MM.1S (cell line): ENCODE results near the gene RPL3.

Experiments used
- DNase-seq: peaks from one replicate; pipeline ENCODE4 v3.0.0-alpha.2; 2015
- H2AFZ ChIP-seq: fragments of 300-600 bp; sonication (generic); 2 replicates; pipeline ENCODE4 v1.6.0; 2016; ENCODE audit warnings: antibody characterized with exemption, low read length
- H3F3A ChIP-seq: fragments of 300-600 bp; sonication (generic); 2 replicates; pipeline ENCODE4 v1.6.1; 2016; ENCODE audit warnings: mild to moderate bottlenecking, antibody characterized with exemption, low read length, moderate library complexity, mixed read lengths; ENCODE audit not compliant: insufficient read depth
- H3K27ac ChIP-seq: fragments of 300-600 bp; sonication (generic); 2 replicates; pipeline ENCODE4 v1.5.1; 2016; ENCODE audit warnings: mild to moderate bottlenecking, low read length
- H3K27me3 ChIP-seq: fragments of 300-600 bp; sonication (generic); replicated peaks from 2 replicates; pipeline ENCODE4 v1.6.0; 2016; ENCODE audit warnings: low read length; ENCODE audit not compliant: insufficient read depth
- H3K36me3 ChIP-seq: fragments of 300-600 bp; sonication (generic); replicated peaks from 2 replicates; pipeline ENCODE4 v1.6.1; 2016; ENCODE audit warnings: mild to moderate bottlenecking, low read length, mixed read lengths; ENCODE audit not compliant: insufficient read depth
- H3K4me1 ChIP-seq: fragments of 300-600 bp; sonication (generic); 2 replicates; pipeline ENCODE4 v1.6.1; 2016; ENCODE audit warnings: low read length, mixed read lengths
- H3K4me2 ChIP-seq: fragments of 300-600 bp; sonication (generic); 2 replicates; pipeline ENCODE4 v1.6.0; 2016; ENCODE audit warnings: low read depth, low read length
- H3K4me3 ChIP-seq: fragments of 300-600 bp; sonication (generic); 2 replicates; pipeline ENCODE4 v1.5.1; 2016; ENCODE audit warnings: low read length, mixed read lengths
- H3K79me2 ChIP-seq: fragments of 300-600 bp; sonication (generic); 2 replicates; pipeline ENCODE4 v1.6.1; 2016; ENCODE audit warnings: mixed run types, low read length, mixed read lengths
- H3K9ac ChIP-seq: fragments of 300-600 bp; sonication (generic); 2 replicates; pipeline ENCODE4 v1.6.1; 2016; ENCODE audit warnings: low read length, mixed read lengths
- H3K9me2 ChIP-seq: fragments of 300-600 bp; sonication (generic); replicated peaks from 2 replicates; pipeline ENCODE4 v1.6.1; 2016; ENCODE audit warnings: mild to moderate bottlenecking, low read length, mixed read lengths; ENCODE audit not compliant: insufficient read depth
- H3K9me3 ChIP-seq: fragments of 300-600 bp; sonication (generic); replicated peaks from 2 replicates; pipeline ENCODE4 v1.6.1; 2016; ENCODE audit warnings: mild to moderate bottlenecking, low read length, mixed read lengths; ENCODE audit not compliant: insufficient read depth
- H4K20me1 ChIP-seq: fragments of 300-600 bp; sonication (generic); 2 replicates; pipeline ENCODE4 v1.6.1; 2016; ENCODE audit warnings: mild to moderate bottlenecking, low read length, moderate library complexity, mixed read lengths; ENCODE audit not compliant: insufficient read depth
- EZH2 ChIP-seq: fragments of 300-600 bp; sonication (generic); optimal IDR thresholded peaks from 2 replicates; pipeline ENCODE3; 2017; ENCODE audit warnings: low read depth, mild to moderate bottlenecking, antibody characterized with exemption, low read length, mixed read lengths
- EZH2phosphoT487 ChIP-seq: fragments of 300-600 bp; sonication (generic); IDR thresholded peaks from 2 replicates; pipeline ENCODE4 v1.6.1; 2018; ENCODE audit warnings: antibody characterized with exemption, low read length
- TF ChIP-seq, protein P1 (sequence below): fragments of 300-600 bp; sonication (generic); IDR thresholded peaks from 2 replicates; pipeline ENCODE4 v1.5.1; 2016; ENCODE audit warnings: antibody characterized with exemption, low read length, mixed read lengths

Gene RPL3

DNA sequence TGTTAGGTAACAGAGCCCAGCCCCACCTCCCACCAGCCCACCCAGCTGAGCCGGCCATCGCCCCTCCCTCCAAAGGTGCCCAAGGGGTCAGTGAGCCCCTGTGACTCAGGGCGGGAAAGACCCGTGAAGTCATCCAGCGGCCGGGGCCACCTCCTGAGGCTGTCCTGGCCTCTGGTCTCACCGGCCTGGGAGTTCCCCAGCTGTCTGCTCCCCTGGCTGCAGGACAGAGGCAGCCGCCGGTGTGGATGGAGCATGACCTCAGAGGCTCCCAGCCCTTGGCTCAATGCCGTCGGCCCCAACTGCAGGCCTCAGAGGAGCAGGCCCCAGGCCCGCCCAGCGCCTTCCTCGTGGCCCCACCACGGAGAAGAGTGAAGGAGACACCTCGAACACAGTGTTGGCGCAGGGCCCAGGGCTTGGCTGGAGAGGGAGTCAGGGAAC lies 28.7 kb downstream of the RPL3 start:
- H3K4me3 ChIP-seq, result no peak overlapping the region
- no peak for DNase-seq
- H2AFZ ChIP-seq, result no peak overlapping the region
- 0 out of 2 replicates have a peak, but pooled peaks cover 7% of the 10 kb centered on the region for H3K4me1 ChIP-seq
- H3K27me3 ChIP-seq, result no peaks in the 10 kb centered on the region
- H3K9ac ChIP-seq, result no peak overlapping the region
- H3K27ac ChIP-seq, result no peak overlapping the region
- no peak for TF ChIP-seq EZH2
- TF ChIP-seq EZH2phosphoT487, result no peak
- TF ChIP-seq, protein P1, sequence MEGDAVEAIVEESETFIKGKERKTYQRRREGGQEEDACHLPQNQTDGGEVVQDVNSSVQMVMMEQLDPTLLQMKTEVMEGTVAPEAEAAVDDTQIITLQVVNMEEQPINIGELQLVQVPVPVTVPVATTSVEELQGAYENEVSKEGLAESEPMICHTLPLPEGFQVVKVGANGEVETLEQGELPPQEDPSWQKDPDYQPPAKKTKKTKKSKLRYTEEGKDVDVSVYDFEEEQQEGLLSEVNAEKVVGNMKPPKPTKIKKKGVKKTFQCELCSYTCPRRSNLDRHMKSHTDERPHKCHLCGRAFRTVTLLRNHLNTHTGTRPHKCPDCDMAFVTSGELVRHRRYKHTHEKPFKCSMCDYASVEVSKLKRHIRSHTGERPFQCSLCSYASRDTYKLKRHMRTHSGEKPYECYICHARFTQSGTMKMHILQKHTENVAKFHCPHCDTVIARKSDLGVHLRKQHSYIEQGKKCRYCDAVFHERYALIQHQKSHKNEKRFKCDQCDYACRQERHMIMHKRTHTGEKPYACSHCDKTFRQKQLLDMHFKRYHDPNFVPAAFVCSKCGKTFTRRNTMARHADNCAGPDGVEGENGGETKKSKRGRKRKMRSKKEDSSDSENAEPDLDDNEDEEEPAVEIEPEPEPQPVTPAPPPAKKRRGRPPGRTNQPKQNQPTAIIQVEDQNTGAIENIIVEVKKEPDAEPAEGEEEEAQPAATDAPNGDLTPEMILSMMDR, result no peak
- H3K36me3 ChIP-seq, result no peaks in the 10 kb centered on the region
- H3F3A ChIP-seq, result no peaks in the 10 kb centered on the region
- H3K79me2 ChIP-seq, result no peaks in the 10 kb centered on the region
- no peaks in the 10 kb centered on the region for H4K20me1 ChIP-seq
- no peaks in the 10 kb centered on the region for H3K9me2 ChIP-seq
- no peak overlapping the region for H3K4me2 ChIP-seq
- H3K9me3 ChIP-seq, result no peaks in the 10 kb centered on the region

DNA sequence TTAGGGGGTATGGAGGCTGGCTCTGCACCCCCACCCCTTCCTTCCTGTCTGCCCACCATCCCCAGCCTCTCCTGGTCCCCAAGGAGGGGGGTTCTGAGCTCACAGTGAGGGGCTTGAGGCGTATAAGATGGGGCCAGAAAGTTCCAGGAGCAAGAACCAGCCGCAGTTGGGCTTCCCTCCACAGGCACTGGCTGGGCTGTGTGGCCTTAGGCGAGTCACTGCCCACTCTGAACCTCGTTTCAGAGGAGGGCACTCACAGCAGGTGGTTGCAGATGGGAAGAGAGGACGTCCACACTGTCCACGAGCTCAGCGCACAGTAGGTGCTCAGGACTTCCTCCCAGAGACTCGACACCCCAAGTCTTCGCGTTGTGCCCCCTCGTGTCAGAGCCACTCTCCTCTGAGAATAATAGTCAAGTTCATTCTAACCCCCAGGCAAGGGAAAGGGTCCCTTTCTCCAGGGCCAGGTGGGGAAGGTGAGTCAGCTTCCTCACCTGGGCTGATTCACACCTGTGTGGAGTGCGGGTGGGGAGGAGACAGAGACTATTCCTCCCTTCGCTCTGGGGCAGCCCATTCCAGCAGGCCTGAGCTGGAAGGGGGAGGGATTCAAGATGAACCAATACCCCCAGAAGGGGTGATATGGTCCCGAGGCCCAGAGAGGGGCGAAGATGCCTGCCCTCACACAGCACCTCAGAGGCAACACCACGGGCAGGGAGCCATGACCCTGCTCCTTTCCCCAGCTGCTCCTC lies 29.3 kb downstream of the RPL3 start:
- H3K9me2 ChIP-seq, result no peaks in the 10 kb centered on the region
- H3F3A ChIP-seq, result no peaks in the 10 kb centered on the region
- no peak overlapping the region for H3K9ac ChIP-seq
- no peak overlapping the region for H3K4me2 ChIP-seq
- H4K20me1 ChIP-seq, result no peaks in the 10 kb centered on the region
- no peaks in the 10 kb centered on the region for H3K27me3 ChIP-seq
- H3K4me1 ChIP-seq, result 0 out of 2 replicates have a peak, but pooled peaks cover 7% of the 10 kb centered on the region
- H3K27ac ChIP-seq, result no peak overlapping the region
- H3K79me2 ChIP-seq, result no peaks in the 10 kb centered on the region
- no peak for TF ChIP-seq EZH2
- no peak for TF ChIP-seq EZH2phosphoT487
- TF ChIP-seq, protein P1, result no peak
- no peak for DNase-seq
- H3K36me3 ChIP-seq, result no peaks in the 10 kb centered on the region
- H3K4me3 ChIP-seq, result no peak overlapping the region
- no peaks in the 10 kb centered on the region for H3K9me3 ChIP-seq
- H2AFZ ChIP-seq, result no peak overlapping the region

DNA sequence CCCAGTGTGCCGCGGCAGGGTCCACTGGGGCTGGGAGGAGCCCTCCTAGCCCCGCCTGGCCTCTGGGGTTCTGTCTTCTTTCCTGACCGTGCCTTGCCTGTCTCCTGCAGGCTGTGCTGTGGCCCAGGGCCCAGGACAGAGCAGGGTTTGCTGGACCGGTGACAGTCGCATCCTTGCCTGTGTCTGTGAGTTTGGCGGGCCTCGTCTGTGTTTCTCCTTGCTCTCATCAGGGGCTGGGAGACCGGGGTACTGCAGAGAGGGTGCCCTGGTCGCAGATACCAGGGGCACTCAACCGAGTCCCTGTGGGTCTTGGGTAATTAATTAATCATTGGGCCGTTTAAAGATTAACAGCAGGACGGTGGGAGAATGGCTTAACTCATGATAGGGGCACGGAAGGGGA lies 29.9 kb downstream of the RPL3 start:
- TF ChIP-seq, protein P1, result no peak
- TF ChIP-seq EZH2, result no peak
- no peak for TF ChIP-seq EZH2phosphoT487
- H3K27me3 ChIP-seq, result no peaks in the 10 kb centered on the region
- H3K9me3 ChIP-seq, result no peaks in the 10 kb centered on the region
- H2AFZ ChIP-seq, result no peak overlapping the region
- no peak overlapping the region for H3K4me2 ChIP-seq
- H3K9me2 ChIP-seq, result no peaks in the 10 kb centered on the region
- H3F3A ChIP-seq, result no peaks in the 10 kb centered on the region
- no peaks in the 10 kb centered on the region for H4K20me1 ChIP-seq
- no peak for DNase-seq
- H3K9ac ChIP-seq, result no peak overlapping the region
- no peaks in the 10 kb centered on the region for H3K36me3 ChIP-seq
- H3K4me3 ChIP-seq, result no peak overlapping the region
- H3K4me1 ChIP-seq, result 0 out of 2 replicates have a peak, but pooled peaks cover 7% of the 10 kb centered on the region
- H3K27ac ChIP-seq, result no peak overlapping the region
- H3K79me2 ChIP-seq, result no peaks in the 10 kb centered on the region
